Ramos (cell line): ENCODE measurements around the gene CEP152.
"Not testable (repeated sequence)": the region's sequence is repeated elsewhere in the genome, so short reads cannot be mapped to it uniquely, and the experiment has no call there.

Source experiments
- in situ Hi-C: fragments of 300-500 bp; cut with MboI; formaldehyde crosslinking; loops from one replicate; pipeline ENCODE4 v1.14.3; 2022; ENCODE audit warnings: low sequenced_read_pairs; ENCODE audit not compliant: unreplicated experiment

The CEP152 gene, protein sequence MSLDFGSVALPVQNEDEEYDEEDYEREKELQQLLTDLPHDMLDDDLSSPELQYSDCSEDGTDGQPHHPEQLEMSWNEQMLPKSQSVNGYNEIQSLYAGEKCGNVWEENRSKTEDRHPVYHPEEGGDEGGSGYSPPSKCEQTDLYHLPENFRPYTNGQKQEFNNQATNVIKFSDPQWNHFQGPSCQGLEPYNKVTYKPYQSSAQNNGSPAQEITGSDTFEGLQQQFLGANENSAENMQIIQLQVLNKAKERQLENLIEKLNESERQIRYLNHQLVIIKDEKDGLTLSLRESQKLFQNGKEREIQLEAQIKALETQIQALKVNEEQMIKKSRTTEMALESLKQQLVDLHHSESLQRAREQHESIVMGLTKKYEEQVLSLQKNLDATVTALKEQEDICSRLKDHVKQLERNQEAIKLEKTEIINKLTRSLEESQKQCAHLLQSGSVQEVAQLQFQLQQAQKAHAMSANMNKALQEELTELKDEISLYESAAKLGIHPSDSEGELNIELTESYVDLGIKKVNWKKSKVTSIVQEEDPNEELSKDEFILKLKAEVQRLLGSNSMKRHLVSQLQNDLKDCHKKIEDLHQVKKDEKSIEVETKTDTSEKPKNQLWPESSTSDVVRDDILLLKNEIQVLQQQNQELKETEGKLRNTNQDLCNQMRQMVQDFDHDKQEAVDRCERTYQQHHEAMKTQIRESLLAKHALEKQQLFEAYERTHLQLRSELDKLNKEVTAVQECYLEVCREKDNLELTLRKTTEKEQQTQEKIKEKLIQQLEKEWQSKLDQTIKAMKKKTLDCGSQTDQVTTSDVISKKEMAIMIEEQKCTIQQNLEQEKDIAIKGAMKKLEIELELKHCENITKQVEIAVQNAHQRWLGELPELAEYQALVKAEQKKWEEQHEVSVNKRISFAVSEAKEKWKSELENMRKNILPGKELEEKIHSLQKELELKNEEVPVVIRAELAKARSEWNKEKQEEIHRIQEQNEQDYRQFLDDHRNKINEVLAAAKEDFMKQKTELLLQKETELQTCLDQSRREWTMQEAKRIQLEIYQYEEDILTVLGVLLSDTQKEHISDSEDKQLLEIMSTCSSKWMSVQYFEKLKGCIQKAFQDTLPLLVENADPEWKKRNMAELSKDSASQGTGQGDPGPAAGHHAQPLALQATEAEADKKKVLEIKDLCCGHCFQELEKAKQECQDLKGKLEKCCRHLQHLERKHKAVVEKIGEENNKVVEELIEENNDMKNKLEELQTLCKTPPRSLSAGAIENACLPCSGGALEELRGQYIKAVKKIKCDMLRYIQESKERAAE (N-terminal part only)

DNA sequence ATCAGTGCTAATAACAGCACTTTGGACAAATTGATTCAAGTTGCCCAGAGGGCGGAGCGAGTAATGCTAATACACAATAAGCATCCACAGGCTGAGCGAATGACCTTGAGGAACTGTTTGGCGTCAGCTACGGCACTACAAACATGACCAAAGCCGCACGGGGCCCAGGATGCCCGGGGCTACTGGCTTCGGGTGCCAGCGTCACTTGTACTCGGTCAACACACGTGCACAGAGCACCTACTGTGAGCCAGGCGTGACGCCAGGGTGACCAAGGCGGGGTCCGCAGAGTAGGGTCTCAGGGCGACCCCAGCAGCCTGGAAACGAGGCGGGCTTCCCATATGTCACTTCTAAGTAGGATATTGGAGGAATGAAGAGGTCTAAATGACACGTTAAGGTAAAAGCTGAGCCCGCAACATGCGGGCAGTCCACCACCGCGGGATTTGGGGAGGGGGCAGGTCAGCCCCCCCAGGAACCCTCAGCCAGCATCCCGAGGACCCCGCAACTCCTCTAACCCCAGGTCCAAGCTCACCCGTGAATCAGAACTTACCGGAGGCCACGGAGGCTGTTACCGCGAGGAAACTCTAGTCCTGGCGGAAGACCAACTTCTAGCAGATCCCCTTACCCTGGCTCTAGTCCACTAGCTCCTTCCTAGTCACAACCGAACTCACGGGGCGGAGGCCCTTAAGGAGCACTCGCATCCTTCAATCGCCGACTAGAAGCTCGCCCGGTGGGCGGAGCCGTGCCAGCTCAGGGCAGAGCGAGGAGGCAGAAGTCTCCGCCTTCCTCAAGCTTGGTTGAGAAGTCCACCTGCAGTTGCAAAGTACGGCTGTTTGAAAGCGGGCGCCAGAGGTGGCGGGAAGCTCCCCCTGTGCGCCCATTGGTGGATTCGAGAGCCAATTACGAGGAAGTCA is at the start of gene CEP152:
Gene CEP152, minus strand, starts transcription at position 656 of the 911 bp plus-strand sequence. CDS start 5,420 bp downstream, outside the sequence.
- in situ Hi-C loops = no loop called here

DNA sequence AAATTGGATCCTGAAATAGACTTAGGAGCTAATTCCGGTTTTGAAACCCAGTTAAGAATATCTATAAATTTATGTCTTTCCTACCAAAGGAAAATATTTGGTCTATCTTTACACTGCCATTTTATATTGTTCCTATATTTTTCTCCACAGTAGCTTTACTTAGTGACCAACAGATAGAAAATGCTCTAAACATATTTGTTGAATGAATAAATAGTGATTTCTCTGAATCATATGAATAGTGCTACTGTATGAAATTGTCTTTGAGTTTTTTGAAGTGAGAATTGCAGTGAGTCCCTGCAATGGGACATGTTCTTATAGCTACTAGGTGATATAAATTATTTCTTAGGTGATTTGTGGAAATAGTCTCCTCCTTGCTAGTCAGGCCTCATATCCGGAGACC is 48.6 kb upstream of the CEP152 start:
- in situ Hi-C loops = no loop called here

DNA sequence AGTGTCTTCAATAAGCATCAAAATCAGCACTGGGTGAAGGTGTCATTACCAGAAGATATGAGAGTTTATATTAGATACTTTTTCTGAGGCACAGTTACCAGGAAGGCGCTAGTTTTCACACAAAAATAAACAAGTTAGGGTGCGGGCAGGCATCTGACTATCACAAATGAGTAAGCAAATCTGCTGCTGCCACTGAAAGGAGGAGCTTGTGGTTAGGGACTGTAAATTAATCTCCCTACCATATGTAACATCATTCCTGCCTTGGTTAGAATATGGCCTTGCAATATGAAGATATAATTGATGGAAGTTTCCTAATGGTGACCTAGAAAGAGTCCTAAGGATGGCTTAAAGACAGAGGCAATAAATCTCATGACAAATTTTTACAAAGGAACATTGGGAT is 47.5 kb upstream of the CEP152 start:
- in situ Hi-C loops = no loop called here

DNA sequence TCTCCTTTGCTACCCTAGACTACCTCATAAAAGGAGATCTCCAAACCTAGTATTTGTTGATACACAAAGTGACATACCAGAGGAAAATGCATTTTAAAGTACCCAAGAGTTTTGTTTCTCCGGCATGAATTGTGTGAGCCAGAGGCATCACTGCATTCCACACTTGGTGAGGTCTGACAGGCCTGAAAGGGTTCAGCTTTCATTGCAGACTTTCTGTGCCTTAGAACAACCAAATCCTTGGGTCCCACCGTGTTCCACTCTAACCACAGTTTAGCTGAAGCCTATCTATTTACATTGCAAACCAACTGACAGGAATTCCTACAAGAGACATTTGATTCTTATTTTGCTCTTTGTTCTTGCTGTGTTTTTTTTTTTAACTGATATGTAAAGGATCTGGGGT is 46.1 kb upstream of the CEP152 start:
- in situ Hi-C loops = no loop called here

DNA sequence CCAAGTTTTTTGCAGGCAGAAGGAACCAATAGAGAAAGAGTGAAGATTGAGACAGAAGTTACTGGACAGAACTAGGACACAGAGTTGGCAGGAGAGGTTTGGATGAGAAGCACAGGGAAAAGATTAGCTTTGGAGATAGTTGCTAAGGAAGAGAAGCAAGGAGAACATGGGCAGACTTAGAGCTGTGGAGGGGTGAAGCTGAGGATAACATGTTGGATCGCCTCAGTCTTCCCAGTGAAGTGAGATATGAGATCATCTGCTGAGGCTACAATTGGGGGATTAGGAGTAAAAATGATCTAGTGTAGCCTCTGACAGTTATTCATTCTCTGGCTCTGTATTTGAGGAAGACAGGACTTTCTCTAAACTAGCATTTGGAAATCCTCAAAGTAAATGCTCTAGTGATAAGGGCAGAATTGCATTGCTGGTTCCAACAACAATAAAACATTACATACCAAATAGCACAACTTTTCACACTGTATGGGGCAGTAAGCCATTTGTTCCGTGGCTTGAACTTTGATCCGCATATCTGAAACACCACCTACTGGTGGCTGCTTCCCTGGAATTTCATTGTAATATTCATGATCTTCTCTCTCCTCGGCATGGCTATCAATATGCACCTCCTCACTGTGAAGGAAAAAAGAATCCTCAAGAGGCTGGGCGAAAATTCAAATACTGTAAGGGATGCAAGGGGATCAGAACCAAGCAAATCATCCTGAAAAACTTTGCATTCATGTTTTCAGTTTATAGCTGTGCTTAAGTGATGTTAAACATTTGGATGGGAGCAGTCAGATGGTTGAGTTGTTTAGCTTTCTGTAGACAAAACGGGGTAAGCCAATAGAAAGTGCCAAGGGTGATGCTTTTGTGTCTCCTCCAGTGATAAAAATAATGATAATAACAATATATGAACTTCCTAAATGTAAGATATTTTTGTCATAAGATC is 44.9 kb upstream of the CEP152 start:
- in situ Hi-C loops = no loop called here

DNA sequence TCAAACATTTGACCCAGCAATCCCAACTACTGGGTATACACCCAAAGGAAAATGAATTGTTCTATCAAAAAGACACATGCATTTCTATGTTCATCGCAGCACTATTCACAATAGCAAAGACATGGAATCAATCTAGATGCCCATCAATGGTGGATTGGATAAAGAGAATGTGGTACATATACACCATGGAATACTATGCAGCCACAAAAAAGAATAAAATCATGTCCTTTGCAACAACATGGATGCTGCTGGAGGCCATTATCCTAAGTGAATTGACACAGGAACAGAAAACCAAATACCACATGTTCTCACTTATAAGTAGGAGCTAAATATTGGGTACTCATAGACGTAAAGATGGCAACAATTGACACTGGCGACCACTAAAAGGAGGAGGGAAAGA is 43.6 kb upstream of the CEP152 start:
- in situ Hi-C loops = not testable (repeated sequence)

DNA sequence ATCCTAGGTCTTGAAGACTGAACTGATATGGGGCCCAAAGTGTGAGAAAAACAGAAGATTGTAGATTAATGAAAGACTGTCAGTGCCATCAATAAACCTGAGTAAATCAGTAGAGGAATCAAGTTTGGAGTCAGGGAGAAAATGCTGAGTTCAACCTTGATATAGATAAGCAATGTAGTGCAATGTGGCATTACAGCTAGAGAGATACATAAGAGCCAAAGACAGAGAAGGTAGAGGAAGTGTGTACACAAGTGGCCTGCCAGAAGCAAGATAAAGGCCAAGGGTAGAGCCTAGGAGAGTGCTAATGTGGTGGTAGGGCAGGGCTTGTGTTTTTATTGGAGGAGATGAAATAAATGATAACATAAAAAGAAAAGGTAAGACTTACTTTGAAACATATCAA is 41.1 kb upstream of the CEP152 start:
- in situ Hi-C loops = no loop called here

DNA sequence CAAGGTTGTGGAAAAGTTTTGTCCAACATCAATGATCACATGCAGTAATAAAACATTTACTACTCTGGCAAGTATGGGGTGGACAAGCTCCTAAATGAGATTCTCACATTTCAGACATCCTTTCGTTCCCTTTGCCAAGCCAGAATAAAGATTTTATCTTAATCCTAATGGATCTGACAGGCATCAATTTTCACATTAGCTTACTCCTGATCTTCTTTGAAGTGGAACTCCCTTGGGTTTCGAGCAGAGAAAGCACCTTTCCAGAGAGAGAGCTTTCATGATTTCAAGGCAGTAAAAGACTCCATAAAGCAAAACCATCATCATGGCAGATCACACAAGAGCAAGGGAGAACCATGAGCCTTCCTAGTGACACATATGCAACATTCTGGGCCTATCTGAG is 39.8 kb upstream of the CEP152 start:
- in situ Hi-C loops = no loop called here

DNA sequence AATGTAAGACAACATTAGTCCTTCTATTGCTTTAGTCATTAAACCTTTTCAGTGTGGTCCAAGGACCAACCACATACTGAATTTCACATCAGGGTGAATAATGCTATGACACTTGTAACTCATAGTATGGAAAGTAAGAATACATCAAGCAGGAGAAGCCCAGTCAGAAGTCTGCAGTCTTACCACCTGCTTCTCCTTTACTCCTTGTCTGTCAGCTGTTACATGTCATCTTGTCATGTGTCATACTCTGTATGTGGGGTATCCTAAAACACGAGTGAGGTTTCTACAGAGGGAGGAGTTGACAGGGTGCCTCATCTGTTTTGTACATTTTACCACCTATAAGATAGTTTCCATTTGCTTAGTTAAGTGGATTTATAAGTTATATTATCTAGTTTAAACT is 34.3 kb upstream of the CEP152 start:
- in situ Hi-C loops = no loop called here

DNA sequence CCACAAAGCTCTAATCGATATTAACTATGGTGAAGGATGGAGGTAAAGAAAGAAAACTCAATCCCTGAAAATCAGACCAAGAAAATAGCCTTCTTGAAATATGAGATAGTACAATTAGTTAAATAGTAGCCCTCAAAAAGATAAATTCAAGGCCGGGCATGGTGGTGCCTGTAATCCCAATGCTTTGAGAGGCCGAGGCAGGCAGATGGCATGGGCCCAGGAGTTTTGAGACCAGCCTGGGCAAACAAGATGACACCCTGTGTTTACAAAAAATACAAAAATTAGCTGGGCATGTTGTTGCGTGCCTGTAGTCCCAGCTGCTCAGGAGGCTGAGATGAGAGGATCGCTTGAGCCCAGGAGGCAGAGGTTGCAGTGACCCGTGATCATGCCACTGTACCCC is 31.6 kb upstream of the CEP152 start:
- in situ Hi-C loops = no loop called here

DNA sequence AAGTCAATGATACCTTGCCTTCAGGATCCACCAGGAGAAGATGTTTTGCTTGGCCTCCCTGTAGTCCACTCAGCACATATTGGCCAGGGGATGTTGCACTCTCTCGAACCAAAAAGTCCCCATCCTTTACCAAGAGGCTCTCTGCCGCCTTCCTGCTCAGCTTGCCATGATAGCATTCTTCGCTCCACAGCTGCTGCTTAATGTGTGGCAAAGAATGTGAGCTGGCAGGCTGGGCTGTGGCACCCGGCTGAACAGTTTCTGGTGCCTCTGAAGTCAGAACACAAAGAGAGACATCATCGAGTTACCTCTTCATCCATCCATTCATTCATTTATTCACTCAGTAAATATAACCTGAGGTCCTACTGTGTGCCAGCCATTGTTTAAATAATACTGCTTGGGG is 23.9 kb upstream of the CEP152 start:
- in situ Hi-C loops = no loop called here

DNA sequence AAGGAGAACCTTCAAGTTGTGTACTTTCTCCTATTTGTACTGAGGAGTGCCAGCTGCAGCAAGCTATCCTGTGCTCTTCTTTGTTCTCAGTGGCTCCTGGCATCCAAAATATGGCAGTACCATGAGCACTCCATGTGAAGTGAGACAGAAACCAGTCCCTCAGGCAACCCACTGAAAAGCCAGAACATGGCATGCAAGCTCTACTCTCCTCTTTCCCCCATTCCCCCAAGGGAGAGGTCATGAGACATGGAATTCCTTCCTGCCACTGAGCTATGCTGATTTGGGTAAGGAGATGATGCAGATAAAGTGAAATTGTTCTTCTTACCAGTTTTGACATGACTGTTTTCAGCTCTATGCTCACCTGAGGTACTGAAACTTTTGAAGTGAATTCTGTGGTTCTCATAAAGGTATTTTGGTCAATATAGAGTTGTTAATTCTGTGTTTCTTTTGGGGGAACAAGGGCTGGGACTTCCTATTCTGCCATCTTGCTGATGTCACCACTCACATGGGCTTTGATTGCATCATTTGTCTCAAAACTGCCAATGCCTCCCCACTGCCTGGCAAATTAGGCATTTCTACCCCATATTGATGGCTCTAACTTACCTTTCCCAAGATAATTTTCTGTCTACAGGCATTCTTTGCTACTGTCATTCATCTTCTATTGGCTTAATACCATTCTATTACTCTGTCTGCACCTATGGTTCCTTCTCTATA is 22.8 kb upstream of the CEP152 start:
- in situ Hi-C loops = no loop called here

DNA sequence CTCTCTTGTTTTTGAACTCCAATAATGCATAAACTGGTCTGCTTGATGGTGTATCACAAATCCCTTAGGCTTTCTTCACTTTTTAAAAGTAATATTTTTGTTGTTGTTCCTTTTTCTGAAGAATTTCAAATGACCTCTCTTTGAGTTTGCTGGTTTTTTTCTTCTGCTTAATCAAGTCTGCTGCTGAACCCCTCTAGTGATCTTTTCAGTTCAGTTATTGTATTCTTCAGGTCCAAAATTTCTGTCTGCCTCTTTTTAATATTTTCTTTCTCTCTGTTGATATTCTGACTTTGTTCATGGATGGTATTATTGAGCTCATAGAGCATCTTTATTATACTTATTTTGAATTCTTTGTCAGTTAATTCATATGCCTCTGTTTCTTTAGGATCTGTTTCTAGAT is 21.8 kb upstream of the CEP152 start:
- in situ Hi-C loops = no loop called here

DNA sequence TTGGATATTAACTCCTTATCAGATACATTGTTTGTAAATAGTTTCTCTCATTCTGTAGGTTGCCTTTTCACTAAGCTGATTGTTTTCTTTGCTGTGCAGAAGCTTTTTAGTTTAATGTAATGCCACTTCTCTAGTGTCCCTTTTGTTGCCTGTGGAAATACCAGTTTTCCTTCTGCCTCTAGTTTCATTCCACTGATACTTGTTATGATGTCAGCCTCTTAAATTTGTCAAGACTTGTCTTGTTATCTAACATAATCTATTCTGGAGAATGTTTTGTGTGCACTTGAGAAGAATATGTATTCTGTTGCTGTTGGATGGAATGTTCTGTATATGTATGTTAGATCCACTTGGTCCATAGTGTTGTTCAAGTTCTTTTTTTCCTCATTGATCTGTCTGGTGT is 18.0 kb upstream of the CEP152 start:
- in situ Hi-C loops = no loop called here

DNA sequence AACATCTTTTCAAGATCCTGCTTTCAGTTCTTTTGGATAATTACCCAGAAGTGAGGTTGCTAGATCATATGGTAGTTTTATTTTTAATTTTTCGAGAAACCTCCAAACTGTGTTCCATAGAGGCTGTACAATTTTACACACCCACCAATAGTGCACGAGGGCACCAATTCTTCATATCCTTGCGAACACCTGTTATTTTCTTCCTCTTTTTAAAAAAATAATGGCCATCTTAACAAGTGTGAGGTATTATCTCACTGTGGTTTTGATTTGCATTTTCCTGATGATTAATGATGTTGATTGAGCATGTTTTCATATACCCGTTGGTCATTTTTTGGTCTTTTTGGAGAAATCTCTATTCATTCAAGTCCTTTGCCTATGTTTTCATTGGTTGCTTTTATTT is 17.6 kb upstream of the CEP152 start:
- in situ Hi-C loops = no loop called here

DNA sequence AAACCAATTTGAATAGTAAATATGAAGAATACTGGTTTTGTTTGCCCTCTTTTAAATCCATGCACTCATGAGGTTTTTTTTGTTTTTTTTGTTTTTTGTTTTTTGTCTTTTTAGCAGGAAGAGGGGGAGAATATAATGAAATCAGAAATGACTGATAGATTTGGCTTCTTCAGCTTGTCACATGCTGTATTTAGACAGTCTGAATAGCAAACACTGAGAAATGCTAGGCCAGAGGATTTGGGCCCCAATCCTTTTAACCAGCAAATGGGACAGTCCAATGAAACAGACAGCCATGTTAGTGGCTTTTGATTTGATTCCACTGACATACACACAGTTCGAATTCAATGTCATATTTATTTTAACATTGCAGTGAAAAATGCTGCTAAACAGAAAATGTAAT is 14.2 kb upstream of the CEP152 start:
- in situ Hi-C loops = no loop called here

DNA sequence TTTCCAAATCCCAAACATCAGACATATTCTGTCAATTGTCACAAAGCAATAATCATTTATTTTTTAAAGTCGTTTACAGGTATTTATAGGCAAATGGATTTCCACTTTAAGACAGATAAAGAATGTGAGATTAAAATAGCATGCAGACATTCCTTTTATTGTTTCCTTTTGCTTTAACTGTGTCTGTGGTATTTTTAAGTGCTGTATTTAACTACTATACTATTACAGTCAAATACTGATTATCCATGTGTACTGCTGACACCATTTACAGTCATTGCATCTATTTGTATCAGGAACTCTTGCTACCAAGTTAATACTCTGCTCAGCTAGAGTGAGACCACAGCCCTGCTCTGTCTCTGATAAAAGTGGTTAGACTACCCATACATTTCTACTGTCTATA is 12.8 kb upstream of the CEP152 start:
- in situ Hi-C loops = no loop called here

DNA sequence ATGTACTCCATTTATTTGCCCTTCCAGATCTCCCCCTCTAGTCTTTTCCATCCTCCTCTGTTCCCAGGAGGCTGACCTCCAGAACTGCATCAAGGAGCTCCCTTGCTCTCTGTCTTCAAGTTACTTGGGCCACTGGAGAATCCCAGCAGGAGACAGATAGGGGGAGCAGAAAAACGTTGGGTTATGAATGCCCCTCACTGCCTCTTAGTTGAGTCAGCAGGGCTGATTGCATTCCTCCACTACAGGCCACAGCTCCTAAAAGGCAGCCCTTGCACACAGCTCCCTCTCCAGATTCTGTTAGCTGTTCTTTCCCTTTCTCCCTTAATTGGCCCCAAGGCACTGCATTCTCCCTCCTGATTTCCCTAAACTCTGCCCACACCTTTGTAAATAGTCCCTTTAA is 12.4 kb upstream of the CEP152 start:
- in situ Hi-C loops = no loop called here
